RWPE1 (cell line): Measurements from ENCODE around the gene MSMB.

Experiments
- CTCF ChIA-PET: fragments of 350-600 bp; sonication (Branson Sonifier 250); formaldehyde crosslinking; extraction: SDS; loops from one replicate; lab custom pipeline; 2021; lab: Yijun Ruan, JAX
- POLR2A ChIA-PET: fragments of 400-600 bp; formaldehyde crosslinking; extraction: SDS; loops from one replicate; lab custom pipeline; 2020; ENCODE audit warnings: antibody characterized with exemption; ENCODE audit not compliant: low non-redundant PET; lab: Yijun Ruan, JAX
- DNase-seq: peaks from one replicate; pipeline ENCODE4 v3.0.0; 2012; ENCODE audit warnings: low spot score
- H3K27ac ChIP-seq: fragments of 450-650 bp; 2 replicates; pipeline ENCODE4 v1.5.1; 2017
- CTCF ChIP-seq: fragments of 450-650 bp; conservative IDR thresholded peaks from 2 replicates; pipeline ENCODE4 v1.5.1; 2017; ENCODE audit warnings: low read depth, mild to moderate bottlenecking

Gene MSMB

GRCh38 chr10:46077731-46078413 is 31.8 kb upstream of the MSMB start:
- POLR2A ChIA-PET: no interaction called here
- TF ChIP-seq CTCF: no peak
- no peak overlapping the region for H3K27ac ChIP-seq
- CTCF ChIA-PET: no interaction called here
- no peak for DNase-seq

GRCh38 chr10:46077141-46077554 is 31.1 kb upstream of the MSMB start:
- ChIA-PET CTCF (no interaction called here), POLR2A (no interaction called here)
- no peak overlapping the region for H3K27ac ChIP-seq
- DNase-seq: no peak
- no peak for TF ChIP-seq CTCF

- CTCF ChIA-PET: no interaction called here
- no peak overlapping the region for H3K27ac ChIP-seq
- no peak for TF ChIP-seq CTCF
- DNase-seq: no peak
- POLR2A ChIA-PET: no interaction called here
Observed at GRCh38 chr10:46075869-46076268, 29.8 kb upstream of the MSMB start.

GRCh38 chr10:46074196-46074946 is 28.3 kb upstream of the MSMB start:
- no peak overlapping the region for H3K27ac ChIP-seq
- TF ChIP-seq CTCF: no peak
- ChIA-PET POLR2A (no interaction called here), CTCF (no interaction called here)
- no peak for DNase-seq

GRCh38 chr10:46073564-46073963 is 27.5 kb upstream of the MSMB start:
- ChIA-PET POLR2A (no interaction called here), CTCF (no interaction called here)
- DNase-seq: no peak
- no peak for TF ChIP-seq CTCF
- no peak overlapping the region for H3K27ac ChIP-seq

- no peak for DNase-seq
- no peak for TF ChIP-seq CTCF
- H3K27ac ChIP-seq: no peak overlapping the region
- CTCF ChIA-PET: no interaction called here
- POLR2A ChIA-PET: no interaction called here
Observed at GRCh38 chr10:46070749-46071148, 24.7 kb upstream of the MSMB start.
